C1 segment of cervical spinal cord (tissue), 14 donors: ENCODE results near the gene MORN5.

Source experiments
- DNase-seq, 14 donors: peaks; one replicate each; lab custom pipeline; 2025; lab: John Stamatoyannopoulos, UW

The MORN5 gene

GRCh38 chr9:122190597-122191381 lies 31.1 kb downstream of the MORN5 start:
- peak in 3 of 14 donors; percentile 3 to 27 (median 16) for DNase-seq

GRCh38 chr9:122191584-122191983 lies 31.9 kb downstream of the MORN5 start:
- no peak for DNase-seq

- DNase-seq, result no peak
These were observed 32.7 kb downstream of the MORN5 start for GRCh38 chr9:122192261-122192875.

- DNase-seq, result no peak
These were observed 33.3 kb downstream of the MORN5 start for GRCh38 chr9:122192914-122193525.

GRCh38 chr9:122193651-122194050 lies 33.9 kb downstream of the MORN5 start:
- no peak for DNase-seq

GRCh38 chr9:122195875-122196274 lies 36.2 kb downstream of the MORN5 start:
- no peak for DNase-seq

- no peak for DNase-seq
These were observed 37.7 kb downstream of the MORN5 start for GRCh38 chr9:122197426-122197825.

- DNase-seq, result no peak
These were observed 38.2 kb downstream of the MORN5 start for GRCh38 chr9:122197882-122198281.

GRCh38 chr9:122200960-122201595 lies 41.4 kb downstream of the MORN5 start:
- no peak for DNase-seq

- DNase-seq, result no peak
These were observed 41.9 kb downstream of the MORN5 start for GRCh38 chr9:122201641-122202040.

GRCh38 chr9:122202111-122202510 lies 42.4 kb downstream of the MORN5 start:
- DNase-seq, result no peak

GRCh38 chr9:122204055-122204454 lies 44.3 kb downstream of the MORN5 start:
- no peak for DNase-seq

- DNase-seq, result no peak
These were observed 44.8 kb downstream of the MORN5 start for GRCh38 chr9:122204491-122204890.

GRCh38 chr9:122205176-122205575 lies 45.5 kb downstream of the MORN5 start:
- DNase-seq, result no peak

- no peak for DNase-seq
These were observed 46.7 kb downstream of the MORN5 start for GRCh38 chr9:122206118-122207046.

- no peak for DNase-seq
These were observed 47.4 kb downstream of the MORN5 start for GRCh38 chr9:122207096-122207495.

- no peak for DNase-seq
These were observed 49.7 kb downstream of the MORN5 start for GRCh38 chr9:122209451-122209850.

GRCh38 chr9:122212473-122213004 lies 52.8 kb downstream of the MORN5 start:
- no peak for DNase-seq

- DNase-seq, result no peak
These were observed 53.4 kb downstream of the MORN5 start for GRCh38 chr9:122213102-122213588.

- no peak for DNase-seq
These were observed 54.1 kb downstream of the MORN5 start for GRCh38 chr9:122213589-122214413.
